ENCODE measurements around the gene ERC1. TPM values are rescaled to one million over a fixed set of nuclear protein-coding genes. Genes with fewer than 3 reads are reported as not detected.

Gene ERC1
- total and polyA plus RNA-seq, 4 donors, result 7.4 to 78.2 (median 39.8) TPM

- no peak overlapping the region for H3K9ac ChIP-seq (ENCODE audit: insufficient read depth in 1 of 2, low read length in 2 of 2)
- WGBS, 2 donors, result 85 to 92% methylated on average over 11 of the region's 11 CpGs
- DNase-seq, result no peak
Measured at GRCh38 chr12:1539135-1539534, 548.1 kb downstream of the ERC1 start.

GRCh38 chr12:1540690-1541089 lies 549.7 kb downstream of the ERC1 start:
- WGBS, 2 donors, result 91 to 94% methylated on average over 6 of the region's 6 CpGs
- H3K9ac ChIP-seq (ENCODE audit: insufficient read depth in 1 of 2, low read length in 2 of 2), result no peak overlapping the region
- TF ChIP-seq CTCF (IDR thresholded peaks at IDR 0.05; ENCODE audit: control extremely low read depth, extremely low read depth), result no peak

More at GRCh38 chr12:1539135-1539534, 548.1 kb downstream of the ERC1 start:
- Histone ChIP-seq H3K27ac (ENCODE audit: low read depth in 1 of 2, low read length in 1 of 2) (no peak overlapping the region), H3K9me3 (ENCODE audit: control insufficient read depth in 4 of 4, insufficient read depth in 3 of 4, low read length in 3 of 4) (peaks cover 0 to 3% (median 0%) of the 10 kb centered on the region in 4 donors), H3K4me1 (ENCODE audit: control insufficient read depth in 5 of 5, insufficient read depth in 5 of 5, low read length in 5 of 5) (peaks cover 0 to 2% (median 0%) of the 10 kb centered on the region in 5 donors), H3K4me3 (no peak overlapping the region), H3K27me3 (ENCODE audit: control insufficient read depth in 3 of 3, insufficient read depth in 3 of 3, low read length in 2 of 3) (no peaks in the 10 kb centered on the region), H3K36me3 (ENCODE audit: control insufficient read depth in 4 of 4, insufficient read depth in 4 of 4, low read length in 4 of 4) (peaks cover 0 to 2% (median 0%) of the 10 kb centered on the region in 4 donors)
- no peak for ATAC-seq (ENCODE audit: insufficient read depth, low FRiP score)
- TF ChIP-seq CTCF (IDR thresholded peaks at IDR 0.05; ENCODE audit: control extremely low read depth, extremely low read depth), result no peak

GRCh38 chr12:1542599-1542998 lies 551.6 kb downstream of the ERC1 start:
- ATAC-seq (ENCODE audit: insufficient read depth, low FRiP score), result no peak
- 91 to 92% methylated on average over 7 of the region's 7 CpGs for WGBS, 2 donors
- Histone ChIP-seq H3K4me3 (no peak overlapping the region), H3K9ac (ENCODE audit: insufficient read depth in 1 of 2, low read length in 2 of 2) (no peak overlapping the region), H3K27ac (ENCODE audit: low read depth in 1 of 2, low read length in 1 of 2) (no peak overlapping the region), H3K36me3 (ENCODE audit: control insufficient read depth in 4 of 4, insufficient read depth in 4 of 4, low read length in 4 of 4) (peaks cover 0 to 2% (median 0%) of the 10 kb centered on the region in 4 donors), H3K27me3 (ENCODE audit: control insufficient read depth in 3 of 3, insufficient read depth in 3 of 3, low read length in 2 of 3) (no peaks in the 10 kb centered on the region), H3K9me3 (ENCODE audit: control insufficient read depth in 4 of 4, insufficient read depth in 3 of 4, low read length in 3 of 4) (peaks cover 0 to 3% (median 0%) of the 10 kb centered on the region in 4 donors), H3K4me1 (ENCODE audit: control insufficient read depth in 5 of 5, insufficient read depth in 5 of 5, low read length in 5 of 5) (no peaks in the 10 kb centered on the region)
- TF ChIP-seq CTCF (IDR thresholded peaks at IDR 0.05; ENCODE audit: control extremely low read depth, extremely low read depth), result no peak
- no peak for DNase-seq

More at GRCh38 chr12:1540690-1541089, 549.7 kb downstream of the ERC1 start:
- no peak for ATAC-seq (ENCODE audit: insufficient read depth, low FRiP score)
- Histone ChIP-seq H3K4me1 (ENCODE audit: control insufficient read depth in 5 of 5, insufficient read depth in 5 of 5, low read length in 5 of 5) (no peaks in the 10 kb centered on the region), H3K27ac (ENCODE audit: low read depth in 1 of 2, low read length in 1 of 2) (no peak overlapping the region), H3K36me3 (ENCODE audit: control insufficient read depth in 4 of 4, insufficient read depth in 4 of 4, low read length in 4 of 4) (peaks cover 0 to 2% (median 0%) of the 10 kb centered on the region in 4 donors), H3K4me3 (no peak overlapping the region), H3K9me3 (ENCODE audit: control insufficient read depth in 4 of 4, insufficient read depth in 3 of 4, low read length in 3 of 4) (peaks cover 0 to 3% (median 0%) of the 10 kb centered on the region in 4 donors), H3K27me3 (ENCODE audit: control insufficient read depth in 3 of 3, insufficient read depth in 3 of 3, low read length in 2 of 3) (no peaks in the 10 kb centered on the region)
- no peak for DNase-seq

All from lung (tissue), 12 donors.